Stimulated activated CD4-positive, alpha-beta T cell treated with anti-CD3 and anti-CD28 coated beads, Interleukin-15, amount 100 ng/mL, for 24 hours (primary cell): ENCODE measurements around the gene TOR1A.
"Not testable (repeated sequence)": the region's sequence is repeated elsewhere in the genome, so short reads cannot be mapped to it uniquely, and the experiment has no call there.

Source experiments
- DNase-seq: peaks from one replicate; pipeline ENCODE4 v3.0.0-alpha.2; 2020

The TOR1A gene

DNA sequence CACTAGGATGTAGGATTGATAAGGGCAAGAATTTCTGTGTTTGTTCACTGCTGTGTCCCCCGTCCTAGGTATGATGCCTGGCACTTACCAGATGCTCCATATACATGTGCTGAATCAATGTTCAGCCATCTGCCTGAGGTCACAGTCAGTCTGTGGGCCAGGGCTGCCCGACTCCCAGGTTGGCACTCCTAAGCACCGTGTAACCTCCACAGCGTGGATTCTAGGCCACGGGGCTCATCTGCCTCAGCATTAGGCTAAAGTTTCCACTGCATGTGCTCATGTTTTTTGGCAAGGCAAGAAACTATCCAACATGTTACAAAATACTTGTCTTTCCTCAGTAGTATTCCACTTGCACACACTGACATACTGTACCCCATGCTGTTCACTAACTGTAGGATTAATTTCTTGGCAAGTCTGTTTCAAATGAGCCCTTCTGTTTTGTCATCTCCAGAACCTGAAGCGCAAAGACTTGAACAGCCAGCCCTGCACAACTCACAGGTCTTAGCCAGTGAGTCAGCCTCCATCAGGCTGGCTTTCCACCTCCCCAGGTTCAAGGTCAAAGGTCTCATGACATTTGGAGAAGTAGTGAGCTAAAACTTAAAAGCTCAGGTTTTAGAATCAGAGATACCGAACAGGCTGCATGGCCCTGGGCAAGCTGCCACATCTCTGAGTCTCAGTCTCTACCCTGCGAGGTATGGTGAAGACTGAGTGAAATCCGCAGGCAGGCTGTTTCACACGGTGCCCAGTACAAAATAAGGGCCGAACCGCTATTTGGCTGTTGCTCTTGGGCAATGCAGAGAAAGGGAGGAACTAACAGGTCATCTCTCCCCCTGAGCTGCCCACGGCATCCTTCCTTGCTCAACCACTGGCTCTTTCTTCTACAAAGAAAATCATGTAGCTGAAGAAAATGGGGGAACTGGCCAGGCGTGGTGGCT is 7.2 kb downstream of the TOR1A start:
- DNase-seq, result no peak

DNA sequence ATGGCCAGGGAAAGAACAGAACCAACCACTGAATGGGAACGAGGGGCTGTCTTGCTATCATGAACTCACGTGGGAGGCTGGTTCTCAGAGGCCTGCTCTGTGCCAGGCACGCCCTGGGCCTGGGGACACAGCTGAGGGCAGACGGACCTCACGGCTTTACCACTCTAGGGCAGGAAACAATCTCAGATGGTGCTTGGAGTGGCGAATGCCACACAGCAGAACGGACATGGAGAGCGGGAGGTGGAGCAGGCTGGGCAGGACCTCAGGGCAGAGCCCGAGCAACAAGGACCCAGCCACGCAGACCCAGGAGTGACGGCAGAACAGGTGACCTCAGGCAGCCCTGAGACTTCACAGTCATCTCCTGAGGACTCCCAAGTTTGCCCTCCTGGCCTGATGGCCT is 8.7 kb downstream of the TOR1A start:
- no peak for DNase-seq

DNA sequence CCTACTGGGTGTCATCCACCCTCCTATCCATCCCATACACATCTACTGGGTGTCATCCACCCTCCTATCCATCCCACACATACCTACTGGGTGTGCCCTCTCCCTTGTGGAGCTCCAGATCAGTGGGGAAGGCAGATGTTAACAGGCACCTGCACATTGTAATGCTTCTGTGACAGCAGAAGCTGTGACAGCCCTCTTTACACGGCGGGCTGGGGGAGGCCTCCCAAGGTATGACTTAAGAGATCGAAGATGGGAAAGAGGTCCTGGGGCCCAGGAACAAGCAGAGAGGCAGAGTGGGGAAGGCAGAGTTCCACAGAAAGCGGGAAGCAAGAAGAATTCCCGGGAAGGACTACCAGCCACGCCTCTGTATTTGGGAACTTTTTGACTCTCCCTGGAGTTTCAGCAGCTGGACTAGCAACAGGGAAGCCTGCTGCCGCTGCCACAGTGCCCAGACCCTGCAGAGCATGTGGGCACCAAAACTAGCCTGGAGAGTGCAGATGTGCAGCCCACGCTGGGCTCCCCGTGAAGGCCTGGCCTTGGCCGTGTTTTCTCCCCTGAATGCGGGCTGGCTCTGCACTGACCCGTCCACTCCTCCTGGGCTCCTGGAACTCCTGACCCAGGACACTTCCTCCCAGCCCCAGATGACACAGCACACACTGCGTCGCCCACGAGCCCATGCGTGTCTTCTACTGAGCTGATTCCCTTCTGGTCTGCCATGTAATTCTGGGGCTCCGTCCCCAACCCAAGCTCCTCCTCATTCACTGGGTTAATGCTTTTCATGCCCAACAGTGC is 9.3 kb downstream of the TOR1A start:
- DNase-seq, result no peak

DNA sequence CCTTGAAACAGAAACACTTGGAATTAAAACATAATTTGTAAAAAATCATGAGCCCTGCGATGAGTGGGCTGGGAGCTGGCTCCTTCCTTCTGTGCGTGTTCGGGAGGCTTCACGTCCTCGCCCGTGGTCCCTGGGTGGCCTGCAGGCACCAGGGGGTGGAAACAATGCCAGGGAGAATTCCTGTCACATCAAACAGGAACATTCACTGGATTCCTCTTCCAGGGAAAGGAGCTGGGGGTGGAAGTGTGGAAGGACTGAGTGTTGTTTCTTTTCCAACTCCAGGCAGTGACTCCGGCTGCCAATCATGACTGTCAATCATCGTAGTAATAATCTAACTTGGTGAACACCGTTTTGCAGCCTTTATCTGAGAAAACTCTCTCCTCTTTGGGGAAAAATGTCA is 10.3 kb downstream of the TOR1A start:
- DNase-seq, result no peak

DNA sequence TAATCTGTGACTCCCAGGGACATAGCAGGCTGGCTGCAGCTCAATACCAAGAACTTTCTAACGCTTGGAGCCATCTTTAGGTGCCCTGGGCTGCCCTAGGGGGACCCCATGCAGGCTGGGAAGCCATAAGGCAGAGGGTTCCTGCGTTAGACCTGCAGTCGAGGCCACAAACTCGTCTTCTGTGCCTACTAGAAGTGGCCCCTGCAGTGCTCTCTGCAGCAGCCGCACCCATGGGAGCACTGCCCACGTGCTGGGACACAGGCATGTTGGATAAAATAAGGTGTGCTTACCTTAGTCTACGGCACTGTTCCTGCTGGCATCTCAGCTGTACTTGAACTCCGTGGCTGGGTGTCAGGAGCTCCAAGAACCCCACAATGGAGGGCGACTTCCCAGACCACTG is 11.6 kb downstream of the TOR1A start:
- DNase-seq, result no peak

DNA sequence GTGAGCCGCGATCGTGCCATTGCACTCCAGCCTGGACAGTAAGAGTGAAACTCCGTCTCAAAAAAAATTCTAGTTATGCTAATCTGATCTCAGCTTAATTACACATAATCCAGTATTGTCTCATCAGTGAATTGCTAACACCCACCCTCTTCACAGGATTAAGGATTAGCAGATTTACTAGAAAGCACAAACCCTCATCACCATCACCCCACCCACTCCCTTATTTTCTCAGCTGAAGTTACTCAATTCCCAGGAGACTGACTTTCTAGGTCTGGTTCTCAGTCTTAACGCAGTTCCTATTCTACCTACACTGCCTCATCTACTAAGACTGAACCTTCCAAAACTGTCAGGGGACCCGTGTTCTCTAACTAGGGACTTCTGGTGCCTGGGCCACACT is 12.0 kb downstream of the TOR1A start:
- no peak for DNase-seq

DNA sequence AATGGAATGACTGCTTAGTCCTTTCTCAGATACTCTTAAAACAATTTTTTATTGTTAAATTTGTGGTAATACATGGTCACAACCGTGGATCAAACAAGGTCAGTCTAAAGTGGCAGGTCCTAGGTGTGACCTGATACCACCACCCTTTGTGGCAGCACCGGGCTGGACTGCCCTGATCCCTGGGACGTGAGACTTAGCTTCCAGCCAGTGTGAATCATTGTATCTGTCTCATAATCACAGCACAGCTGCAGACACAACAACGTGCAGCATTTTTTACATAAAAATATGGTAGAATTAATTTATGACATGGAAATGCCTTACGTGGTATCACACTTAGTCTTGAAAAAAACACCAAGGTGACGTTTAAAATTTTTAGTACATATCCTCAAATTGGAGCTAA is 13.1 kb downstream of the TOR1A start:
- DNase-seq, result no peak

DNA sequence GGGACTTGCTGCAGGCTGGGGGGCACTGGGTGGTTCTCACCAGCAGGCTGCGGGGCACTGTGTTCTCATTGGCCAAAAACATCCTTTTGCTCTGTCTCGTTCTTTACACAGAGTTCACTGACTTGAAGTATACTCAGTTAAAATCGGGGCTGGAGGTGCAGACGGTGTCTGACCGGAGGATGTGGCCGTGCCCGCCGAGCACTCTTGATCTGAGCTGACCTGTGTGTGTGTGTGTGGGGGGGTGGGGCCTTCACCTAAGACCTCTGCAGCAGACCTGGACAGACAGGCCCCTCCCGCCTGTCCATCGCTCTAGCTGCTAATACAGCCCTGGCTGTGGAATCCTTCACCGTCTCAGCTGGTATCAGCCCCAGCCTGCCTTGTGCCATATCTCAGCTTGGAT is 13.8 kb downstream of the TOR1A start:
- DNase-seq, result no peak

DNA sequence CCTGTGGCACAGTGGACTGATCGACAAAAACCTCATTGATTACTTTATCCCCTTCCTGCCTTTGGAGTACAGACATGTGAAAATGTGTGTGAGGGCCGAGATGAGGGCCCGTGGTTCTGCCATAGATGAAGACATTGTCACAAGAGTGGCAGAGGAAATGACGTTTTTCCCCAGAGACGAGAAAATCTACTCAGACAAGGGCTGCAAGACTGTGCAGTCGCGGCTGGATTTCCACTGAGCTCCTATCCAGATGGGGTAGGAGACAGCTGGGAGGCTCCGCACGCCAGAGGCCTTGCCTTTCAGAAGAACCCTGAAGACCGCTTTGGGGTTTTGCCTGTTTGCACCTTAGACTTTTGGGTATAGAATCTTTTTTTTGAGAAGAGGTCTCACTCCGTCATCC is 14.6 kb downstream of the TOR1A start:
- no peak for DNase-seq

DNA sequence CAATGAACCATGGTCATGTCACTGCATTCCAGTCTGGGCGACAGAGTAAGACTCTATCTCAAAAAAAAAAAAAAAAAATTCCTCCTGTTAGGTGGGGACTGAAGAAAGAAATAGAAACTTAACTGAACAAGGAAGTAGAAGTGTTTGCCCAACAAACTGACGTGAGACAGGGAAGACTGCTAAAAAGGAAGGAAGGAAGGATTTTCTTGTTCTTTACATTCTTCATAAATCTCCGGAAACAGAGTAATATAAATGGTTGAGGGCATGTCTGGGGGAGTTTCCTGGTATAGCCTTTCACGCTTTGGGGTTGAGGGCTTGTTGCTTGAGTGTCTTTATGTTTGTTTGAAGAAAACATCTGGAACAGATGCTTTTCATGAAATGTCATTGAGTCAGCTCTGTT is 17.9 kb downstream of the TOR1A start:
- no peak for DNase-seq

DNA sequence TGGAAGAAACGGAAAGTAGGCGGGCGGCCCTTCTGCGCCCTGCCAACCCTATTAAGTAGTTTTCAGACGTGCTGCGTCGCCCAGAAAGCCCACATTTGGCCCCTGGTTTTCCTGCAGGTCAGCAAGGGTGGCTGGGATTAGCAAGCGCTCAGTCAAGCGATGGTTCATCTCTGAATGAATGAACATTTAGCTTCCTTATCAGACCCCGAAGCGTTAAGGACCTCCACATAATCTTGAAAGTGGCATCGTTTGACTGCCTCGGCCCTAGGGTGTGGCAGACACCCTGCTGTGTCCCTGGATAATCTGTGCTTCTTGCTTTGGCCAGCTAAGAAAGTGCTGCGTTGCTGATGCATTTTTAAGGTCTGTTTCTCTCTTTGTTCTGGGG is 20.3 kb downstream of the TOR1A start:
- DNase-seq, result peak; percentile 12

DNA sequence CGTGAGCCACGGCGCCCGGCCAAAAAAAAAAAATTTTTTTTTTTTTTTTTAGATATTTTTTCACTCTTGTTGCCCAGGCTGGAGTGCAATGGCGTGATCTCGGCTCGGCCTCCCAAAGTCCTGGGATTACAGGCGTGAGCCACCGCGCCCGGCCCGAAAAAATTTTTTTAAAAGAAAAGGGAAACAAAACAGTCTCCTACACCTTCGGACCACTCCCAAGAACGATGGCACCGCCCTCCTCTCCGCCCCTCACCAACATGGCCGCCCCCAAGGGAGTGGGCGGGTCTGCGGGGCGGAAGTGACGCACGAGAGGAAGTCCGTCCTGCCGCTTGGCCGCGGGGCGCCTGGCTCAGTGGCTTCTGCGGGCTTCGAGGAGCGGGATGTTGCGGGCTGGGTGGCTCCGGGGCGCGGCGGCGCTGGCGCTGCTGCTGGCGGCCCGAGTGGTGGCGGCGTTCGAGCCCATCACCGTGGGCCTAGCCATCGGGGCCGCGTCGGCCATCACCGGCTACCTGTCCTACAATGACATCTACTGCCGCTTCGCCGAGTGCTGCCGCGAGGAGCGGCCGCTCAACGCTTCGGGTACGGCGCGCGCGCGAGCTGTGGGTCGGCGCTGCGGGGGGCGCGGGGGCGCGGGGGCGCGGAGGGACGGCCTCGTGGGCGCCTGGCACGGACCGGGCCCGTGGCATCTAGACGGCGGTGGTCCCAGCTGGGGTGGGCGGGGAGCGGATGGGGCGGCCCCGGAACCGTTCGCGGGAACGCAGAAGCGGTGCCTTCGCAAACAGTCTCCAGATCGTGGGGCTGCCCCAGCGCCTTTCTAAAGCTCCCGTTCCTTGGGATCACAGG is 20.9 kb downstream of the TOR1A start, which contains the start of gene TOR1B:
Gene TOR1B (plus strand): TSS at position 352 of the 843 bp plus-strand sequence. CDS start 29 bp downstream, at position 381.
- DNase-seq, result peak; percentile 94

DNA sequence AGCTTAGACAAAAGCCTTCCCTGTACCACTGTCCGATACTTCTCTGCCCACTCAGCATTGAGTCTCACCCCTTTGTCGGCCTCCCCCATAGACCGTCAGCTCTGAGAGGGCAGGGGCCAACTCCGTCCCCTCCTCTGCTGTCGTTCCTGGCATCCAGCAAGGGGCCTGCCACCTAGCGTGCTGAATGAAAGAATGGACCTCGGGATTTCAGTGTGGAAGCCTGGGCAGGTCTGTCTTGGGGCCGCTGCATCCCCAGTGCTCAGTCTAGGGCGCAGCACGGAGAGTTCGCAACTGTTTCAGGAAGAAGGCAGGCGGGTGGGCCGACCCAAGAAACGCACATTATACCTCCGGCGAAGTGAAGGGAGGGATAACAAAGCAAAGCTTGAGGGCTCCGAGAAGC is 22.4 kb downstream of the TOR1A start:
- DNase-seq, result no peak

DNA sequence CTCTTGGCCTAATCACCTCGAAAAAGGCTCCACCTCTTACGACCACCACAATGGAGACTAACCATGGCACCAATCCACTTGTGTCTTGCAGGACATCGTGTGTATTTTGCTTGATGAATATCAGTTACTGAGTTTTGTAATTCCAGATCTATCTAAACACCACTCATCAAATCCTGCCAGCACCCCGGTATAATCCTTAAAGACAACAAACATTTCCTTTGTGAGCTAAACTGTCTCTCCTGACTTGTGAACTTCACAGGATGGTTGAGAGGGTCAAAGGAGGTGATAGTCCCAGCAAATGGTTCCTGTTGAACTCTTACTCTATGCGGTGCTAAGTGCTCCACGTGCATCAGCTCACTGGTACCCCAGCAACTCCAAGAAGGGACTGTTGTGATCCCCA is 25.0 kb downstream of the TOR1A start:
- DNase-seq, result no peak

DNA sequence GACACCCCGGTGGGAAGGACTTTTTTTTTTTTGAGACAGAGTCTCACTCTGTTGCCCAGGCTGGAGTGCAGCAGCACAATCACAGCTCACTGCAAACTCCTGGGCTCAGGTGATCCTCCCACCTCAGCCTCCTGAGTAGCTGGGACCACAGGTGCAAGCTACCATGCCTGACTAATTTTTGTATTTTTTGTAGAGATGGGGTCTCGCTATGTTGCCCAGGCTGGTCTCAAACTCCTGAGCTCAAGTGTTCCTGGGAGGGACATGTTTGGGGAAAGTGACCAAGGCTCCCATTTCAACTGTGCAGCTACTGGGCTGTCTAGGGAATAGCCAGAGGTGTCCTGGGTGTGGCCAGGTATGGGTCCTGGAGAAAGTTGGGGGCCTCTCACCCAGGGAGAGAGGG is 27.9 kb downstream of the TOR1A start:
- not testable (repeated sequence) for DNase-seq

DNA sequence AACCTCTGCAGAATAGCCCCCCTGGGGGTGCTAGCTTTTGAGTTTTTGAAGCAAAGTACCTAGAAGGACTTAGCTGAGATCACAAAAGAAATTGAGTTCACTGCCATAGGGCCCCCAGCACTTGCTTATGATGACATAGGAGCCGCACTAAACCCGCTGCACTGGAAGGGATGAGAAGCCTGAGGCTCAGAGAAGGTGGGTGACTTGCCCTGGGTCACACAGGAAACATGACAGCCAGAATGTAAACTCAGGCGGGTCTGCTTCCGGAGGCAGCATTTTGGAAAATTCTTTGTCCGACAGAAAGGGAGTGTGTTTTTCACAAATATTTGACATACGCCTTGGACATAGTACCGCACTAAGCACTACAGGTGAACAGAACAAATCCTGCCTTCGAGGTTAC is 29.4 kb downstream of the TOR1A start:
- no peak for DNase-seq

DNA sequence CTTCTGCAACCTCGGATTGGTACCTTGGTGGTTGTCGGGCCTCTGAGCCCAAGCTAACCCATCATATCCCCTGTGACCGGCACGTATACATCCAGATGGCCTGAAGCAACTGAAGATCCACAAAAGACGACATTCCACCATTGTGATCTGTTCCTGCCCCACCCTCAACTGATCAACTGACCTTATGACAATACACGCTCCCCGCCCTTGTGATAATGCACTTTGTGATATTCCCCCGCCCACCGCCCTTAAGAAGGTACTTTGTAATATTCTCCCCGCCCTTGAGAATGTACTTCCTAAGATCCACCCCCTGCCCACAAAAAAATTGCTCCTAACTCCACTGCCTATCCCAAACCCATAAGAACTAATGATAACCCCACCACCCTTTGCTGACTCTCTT is 37.5 kb downstream of the TOR1A start:
- DNase-seq, result no peak

DNA sequence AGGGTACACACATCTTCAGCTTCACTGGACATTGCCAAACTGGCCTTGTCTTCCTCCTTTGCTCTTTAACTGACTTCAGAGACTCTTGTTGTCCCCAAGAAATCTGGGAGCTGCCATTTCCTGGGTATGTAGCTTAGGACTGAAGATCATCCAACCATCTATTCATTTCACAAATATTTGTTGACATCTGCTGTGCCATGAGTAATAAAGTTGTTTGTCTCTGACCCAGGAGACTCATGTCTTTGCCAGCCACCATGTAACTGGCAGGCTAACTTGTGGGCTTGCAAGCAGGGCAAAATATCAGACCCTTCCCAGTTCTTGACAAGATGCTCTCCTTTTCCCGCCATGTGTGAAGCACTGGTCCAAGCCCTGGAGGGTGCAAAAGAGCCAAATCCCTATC is 38.1 kb downstream of the TOR1A start:
- no peak for DNase-seq

DNA sequence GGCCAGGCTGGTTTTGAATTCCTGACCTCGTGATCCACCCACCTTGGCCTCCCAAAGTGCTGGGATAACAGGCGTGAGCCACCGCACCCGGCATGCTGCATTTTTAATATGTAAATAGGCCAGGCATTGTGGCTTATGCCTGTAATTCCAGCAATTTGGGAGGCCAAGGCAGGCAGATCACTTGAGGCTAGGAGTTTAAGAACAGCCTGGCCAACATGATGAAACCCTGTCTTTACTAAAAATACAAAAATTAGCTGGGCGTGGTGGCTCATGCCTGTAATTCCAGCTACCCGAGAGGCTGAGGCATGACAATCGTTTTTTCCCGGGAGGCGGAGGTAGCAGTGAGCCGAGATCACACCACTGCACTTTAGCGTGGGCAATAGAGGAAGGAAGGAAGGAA is 39.0 kb downstream of the TOR1A start:
- DNase-seq, result not testable (repeated sequence)

DNA sequence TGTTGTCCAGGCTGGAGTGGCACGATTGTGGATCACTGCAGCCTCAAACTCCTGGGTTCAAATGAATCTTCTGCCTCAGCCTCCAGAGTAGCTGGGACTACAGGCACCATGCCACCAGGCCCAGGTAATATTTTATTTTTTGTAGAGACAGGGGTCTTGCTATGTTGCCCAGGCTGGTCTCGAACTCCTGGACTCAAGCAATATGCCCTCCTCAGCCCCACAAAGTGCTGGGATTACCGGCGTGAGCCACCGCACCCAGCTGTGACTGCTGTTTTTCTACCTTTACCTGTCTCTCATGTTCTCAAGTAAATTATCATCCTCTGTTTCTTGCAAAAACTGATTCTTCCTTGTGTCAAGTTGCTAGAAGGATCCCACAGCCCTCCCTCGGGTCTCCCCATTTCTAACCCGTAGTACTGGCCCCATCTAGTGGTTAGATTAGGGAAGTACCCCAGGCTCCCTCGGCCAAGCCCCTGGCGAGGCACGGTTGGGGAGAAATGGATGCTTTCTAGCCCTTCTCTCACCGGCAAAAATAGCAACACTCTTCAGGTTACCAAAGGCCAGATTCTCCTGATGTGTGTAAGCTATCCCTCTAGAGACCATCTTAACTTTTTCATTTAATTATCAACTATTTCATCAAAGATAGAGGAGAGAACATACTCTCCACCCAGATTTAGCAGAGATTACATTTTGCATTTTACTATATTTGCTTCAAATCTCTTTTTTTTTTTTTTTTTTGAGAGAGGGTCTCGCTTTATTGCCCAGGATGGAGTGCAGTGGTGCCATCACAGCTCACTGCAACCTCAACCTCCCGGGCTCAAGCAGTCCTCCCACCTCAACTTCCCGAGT is 40.2 kb downstream of the TOR1A start:
- peak; percentile 79 for DNase-seq

DNA sequence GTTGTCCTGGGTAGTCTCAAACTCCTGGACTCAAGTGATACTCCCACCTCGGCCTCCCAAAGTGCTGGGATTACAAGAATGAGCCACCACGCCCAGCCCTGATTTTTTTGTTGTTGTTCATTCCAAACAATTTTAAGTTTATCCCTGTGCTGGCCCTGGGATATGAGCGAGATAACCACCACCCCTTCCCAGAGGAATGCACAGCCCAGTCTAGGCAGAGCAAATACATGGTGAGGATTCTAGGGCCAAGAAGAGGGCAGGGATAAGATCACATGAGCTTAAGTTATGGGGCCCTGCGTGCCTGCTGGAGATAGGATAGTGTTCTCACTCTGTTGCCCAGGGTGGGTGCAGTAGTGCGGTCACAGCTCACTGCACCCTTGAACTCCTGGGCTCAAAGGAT is 42.0 kb downstream of the TOR1A start:
- DNase-seq, result no peak

DNA sequence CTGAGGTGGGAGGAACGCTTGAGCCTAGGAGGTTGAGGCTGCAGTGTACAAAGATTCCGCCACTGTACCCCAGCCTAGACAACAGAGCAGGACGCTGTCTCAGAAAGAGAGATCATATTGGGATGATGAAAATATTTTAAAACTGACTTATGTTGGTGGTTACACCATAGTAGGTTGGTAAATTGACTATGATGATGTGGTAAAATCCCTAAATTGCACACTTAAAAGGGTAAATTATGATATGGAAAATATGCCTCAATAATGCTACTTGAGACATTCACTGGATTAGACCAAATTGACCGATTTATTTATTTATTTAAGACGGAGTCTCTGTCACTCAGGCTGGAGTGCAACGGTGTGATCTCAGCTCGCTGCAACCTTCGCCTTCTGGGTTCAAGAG is 42.8 kb downstream of the TOR1A start:
- DNase-seq, result no peak
